Measurements from ENCODE around the gene FADS6.

FADS6 gene

DNA sequence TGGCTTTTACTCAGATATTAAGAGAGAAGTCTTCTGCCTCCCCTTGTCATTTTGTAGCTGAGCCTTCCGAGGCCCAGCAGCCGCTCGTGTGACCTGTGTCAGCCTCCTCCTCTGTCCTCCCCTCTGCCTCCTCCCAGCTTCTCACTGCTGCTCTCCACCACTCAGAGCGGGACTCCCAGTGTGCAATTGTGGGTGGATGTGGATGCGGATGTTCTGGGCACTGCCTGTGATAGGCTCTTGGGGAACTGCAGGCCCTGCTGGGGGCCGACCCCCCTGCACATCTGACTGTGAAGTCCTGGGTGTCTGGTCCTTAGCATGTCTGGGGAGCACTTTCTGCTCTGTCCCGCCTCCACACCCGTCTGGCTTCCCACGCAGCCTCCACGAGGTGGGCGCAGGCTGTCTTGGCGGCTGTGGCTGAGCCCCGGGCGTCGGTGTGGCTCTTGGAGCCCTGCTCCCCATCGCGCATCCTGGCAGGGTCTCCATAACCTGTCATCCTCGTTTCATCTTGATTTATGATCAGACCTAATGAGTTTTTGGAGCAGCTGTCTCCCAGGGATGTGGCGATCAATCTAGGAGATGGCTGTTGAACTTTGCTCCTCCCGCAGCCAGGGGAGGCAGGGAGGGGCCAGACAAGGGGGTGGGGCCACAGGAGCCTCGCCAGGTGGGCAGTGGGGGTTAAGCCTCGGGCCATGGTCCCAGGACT, 61.8 kb downstream of the FADS6 start:
- no peak for DNase-seq (ENCODE audit: low read depth, low spot score)

DNA sequence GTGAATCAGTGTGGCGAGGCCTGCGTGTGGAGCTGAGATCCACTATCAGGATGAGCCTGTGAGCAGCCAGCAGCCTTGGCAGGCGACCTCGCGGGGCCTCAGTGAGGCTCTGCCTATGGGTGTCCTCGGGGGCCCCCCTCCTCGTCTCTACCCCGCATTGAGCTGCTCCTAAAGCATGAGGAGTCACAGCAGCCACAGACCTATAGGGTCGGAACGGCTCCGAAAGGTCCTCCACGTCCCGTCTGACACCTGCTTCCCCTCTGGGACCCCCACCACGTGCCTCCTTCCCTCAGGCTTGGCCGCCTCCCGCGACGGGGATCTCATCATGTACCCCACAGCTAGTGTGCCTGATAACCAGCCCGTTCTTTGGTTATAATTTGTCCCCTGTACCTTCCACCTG, 62.6 kb downstream of the FADS6 start:
- no peak for DNase-seq (ENCODE audit: low read depth, low spot score)

DNA sequence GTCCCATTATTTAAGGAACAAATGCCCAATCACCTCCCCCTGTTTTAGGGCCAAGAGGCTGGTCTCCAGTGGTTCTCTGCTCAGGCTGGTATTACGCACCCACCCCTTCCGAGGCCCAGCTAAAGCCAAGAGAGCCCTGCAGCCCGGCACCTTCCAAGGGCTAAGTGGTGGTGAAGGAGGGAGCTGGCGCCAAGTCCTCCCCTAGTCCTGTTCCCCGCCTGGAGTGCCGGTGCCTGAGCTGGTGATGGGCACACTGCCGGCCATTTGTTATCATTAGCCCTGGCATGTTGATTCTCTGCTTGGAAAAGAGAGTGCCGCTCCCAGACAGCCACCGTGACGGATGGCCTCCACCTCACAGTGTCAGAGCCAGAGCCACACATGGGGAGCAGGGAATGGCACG, 65.6 kb downstream of the FADS6 start:
- no peak for DNase-seq (ENCODE audit: low read depth, low spot score)

All from ELF-1 (cell line).